ENCODE data around the gene TNFAIP8L1. TPM values are rescaled to one million over a fixed set of nuclear protein-coding genes. Genes with fewer than 3 reads are reported as not detected.
"Not testable (repeated sequence)": the region's sequence is repeated elsewhere in the genome, so short reads cannot be mapped to it uniquely, and the experiment has no call there.

The TNFAIP8L1 gene
- polyA plus RNA-seq, 1 donor: 13.5 TPM

GRCh38 chr19:4676955-4677731 is 37.8 kb downstream of the TNFAIP8L1 start:
- no peak for DNase-seq

DNA sequence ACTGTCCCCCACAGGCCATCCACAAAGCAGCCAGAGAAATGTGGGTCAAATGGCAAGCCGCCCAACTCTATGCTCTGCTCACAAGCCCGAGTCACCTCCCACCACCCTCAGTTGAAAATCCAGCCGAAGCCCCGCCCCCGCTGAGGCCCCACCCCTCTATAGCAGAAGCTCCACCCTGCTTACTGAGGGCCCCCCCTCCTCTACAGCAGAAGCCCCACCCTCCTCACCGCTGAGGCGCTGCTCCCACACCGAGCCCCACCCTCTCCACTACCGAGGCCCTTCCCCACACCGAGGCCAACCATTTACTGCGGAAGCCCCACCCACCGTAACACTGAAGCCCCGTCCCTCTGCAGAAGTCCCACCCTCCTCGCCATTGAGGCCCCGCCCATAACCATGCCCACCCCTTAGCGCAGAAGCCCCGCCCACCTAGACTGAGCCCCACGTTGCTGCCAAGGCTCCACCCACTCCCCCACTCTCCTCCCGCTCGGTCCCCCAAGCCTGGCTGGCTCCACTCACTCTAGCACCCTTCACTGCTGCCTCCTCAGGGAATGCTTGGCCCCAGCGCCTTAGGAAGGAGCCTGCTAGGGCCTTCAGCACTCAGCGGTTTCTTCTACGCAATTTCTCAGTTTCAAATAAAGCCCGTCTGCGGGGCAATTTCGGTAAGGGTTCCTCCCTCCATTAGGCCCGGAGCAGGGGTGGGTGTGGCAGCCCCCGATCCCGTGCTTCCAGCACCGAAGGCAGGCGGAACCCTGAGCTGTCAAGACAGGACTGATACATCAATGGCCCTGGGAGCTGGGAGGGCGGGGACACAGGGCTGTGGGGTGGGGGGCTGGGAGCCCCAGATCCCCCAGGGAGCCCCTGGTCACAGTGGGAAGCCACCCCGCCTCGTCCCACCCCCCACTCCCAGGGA is 39.8 kb downstream of the TNFAIP8L1 start:
- DNase-seq: no peak

DNA sequence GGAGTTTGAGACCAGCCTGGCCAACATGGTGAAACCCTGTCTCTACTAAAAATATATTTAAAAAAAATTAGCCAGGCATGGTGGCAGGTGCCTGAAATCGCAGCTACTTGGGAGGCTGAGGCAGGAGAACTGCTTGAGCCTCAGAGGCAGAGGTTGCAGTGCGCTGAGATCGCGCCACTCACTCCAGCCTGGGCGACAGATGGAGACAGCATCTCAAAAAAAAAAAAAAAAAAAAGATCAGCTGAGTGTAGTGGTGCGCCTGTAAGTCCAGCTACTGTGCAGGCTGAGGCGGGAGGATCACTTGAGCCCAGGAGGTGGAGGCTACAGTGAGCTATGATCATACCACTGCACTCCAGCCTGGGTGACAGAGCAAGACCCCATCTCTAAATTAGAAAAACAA is 40.7 kb downstream of the TNFAIP8L1 start:
- not testable (repeated sequence) for DNase-seq

GRCh38 chr19:4682417-4683200 is 43.3 kb downstream of the TNFAIP8L1 start:
- DNase-seq: no peak

GRCh38 chr19:4684312-4685095 is 45.2 kb downstream of the TNFAIP8L1 start:
- DNase-seq: no peak

- no peak for DNase-seq
Observed at GRCh38 chr19:4686700-4687099, 47.4 kb downstream of the TNFAIP8L1 start.

DNA sequence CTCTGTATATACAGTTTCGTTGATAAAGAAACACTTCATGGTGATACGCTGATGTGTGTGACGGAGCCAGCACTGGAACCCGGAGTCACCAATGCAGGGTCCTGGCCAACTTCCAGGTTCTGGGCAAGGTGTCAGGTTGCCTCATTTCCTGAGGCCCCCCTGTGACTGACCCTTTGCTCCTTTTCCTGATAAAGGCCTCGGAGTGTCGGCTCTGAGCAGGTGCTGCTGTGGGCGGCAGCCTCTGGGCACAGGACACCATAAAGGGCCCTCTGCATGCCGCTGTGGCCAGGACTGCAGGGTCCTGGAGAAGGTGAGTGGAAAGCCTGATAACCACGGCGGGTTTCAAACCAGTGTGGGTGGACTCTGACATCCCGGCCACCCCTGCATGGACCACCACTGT is 48.1 kb downstream of the TNFAIP8L1 start:
- DNase-seq: no peak

DNA sequence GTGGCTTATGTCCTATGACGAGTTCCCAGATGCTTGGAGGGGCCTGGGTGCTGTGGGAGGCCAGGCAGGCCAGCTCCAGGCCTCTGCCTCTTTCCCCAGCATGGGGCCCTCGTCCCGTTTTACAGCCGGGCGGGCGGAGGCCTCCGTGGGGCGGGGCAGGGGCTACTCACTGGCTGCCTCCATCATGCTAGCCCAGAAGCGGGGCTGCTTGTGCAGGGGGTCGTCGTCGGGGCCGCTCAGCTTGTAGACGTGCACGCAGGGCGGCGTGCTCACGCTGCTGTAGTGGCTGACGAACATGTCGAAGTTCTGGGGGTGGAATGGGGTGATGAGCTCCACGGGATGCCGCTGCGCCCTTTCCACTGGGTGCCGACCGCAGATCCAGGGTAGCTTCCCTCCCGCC is 49.3 kb downstream of the TNFAIP8L1 start:
- no peak for DNase-seq

GRCh38 chr19:4689403-4689802 is 50.1 kb downstream of the TNFAIP8L1 start:
- no peak for DNase-seq

DNA sequence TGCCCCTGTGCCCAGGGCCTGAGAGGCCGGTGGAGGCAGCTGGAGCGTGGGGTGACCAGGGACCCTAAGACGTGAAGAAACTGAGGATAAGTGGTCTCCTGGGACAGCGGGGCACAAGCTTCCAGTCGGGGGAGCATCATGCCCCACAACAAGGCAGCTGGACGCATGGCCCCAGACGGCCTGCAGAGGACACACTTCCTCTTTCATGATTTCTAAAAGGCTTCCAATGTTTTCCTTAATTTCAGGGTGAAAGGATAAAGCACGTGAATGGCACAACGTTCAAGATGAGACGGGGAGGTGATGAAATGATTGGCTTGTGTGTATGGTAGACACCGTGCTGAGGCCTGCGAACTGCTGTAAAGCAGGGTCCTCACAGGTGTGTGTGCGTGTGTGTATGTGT is 51.0 kb downstream of the TNFAIP8L1 start:
- DNase-seq: no peak

- no peak for DNase-seq
Observed at GRCh38 chr19:4691373-4691772, 52.1 kb downstream of the TNFAIP8L1 start.

- DNase-seq: no peak
Observed at GRCh38 chr19:4692251-4693077, 53.1 kb downstream of the TNFAIP8L1 start.

DNA sequence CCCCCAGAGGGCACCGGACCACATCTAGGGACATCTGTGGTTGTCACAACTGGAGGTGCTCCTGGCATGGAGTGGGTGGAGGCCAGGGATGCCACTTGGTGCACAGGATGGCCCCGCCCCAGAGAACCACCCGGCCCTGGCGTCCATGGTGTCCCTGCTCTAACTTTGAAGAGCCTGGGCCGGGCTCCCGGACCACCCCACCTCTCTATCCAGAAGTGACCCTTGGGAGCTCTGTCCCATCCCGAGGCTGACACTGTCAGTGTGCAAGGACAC is 53.7 kb downstream of the TNFAIP8L1 start:
- DNase-seq: no peak

DNA sequence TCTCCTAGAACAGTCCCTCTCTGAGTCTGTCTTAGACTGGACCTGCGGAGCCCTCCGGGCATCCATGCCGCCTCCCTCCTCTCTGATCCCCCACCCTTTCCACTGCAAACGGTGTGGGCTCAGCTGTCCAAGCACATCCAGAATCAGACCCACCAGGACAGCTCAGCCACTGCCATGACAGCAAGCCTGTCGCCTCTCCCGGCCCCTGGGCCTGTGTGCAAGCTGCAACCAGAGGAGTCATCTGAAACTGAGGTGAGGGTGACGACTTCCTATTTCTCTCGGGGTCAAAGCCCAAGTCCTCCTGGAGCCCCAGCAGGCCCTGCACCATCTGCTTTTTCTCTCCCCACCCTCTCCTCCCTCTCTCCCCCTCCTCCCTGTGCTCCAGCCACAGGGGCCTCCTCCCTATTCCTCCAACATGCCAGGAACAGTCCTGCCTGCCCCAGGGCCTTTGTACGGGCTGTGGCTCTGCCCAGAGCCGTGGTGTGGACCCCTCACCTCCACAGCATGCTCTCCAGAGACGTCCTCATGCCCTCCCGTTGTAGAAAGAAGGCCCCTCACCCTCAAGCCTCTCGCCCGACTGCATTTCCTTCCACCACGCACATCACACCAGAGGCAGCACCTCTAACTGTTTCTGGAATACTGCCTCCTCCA is 54.3 kb downstream of the TNFAIP8L1 start:
- DNase-seq: no peak

GRCh38 chr19:4694211-4694987 is 55.1 kb downstream of the TNFAIP8L1 start:
- DNase-seq: no peak

GRCh38 chr19:4695224-4695731 is 56.0 kb downstream of the TNFAIP8L1 start:
- DNase-seq: no peak

GRCh38 chr19:4697304-4697703 is 58.0 kb downstream of the TNFAIP8L1 start:
- no peak for DNase-seq

DNA sequence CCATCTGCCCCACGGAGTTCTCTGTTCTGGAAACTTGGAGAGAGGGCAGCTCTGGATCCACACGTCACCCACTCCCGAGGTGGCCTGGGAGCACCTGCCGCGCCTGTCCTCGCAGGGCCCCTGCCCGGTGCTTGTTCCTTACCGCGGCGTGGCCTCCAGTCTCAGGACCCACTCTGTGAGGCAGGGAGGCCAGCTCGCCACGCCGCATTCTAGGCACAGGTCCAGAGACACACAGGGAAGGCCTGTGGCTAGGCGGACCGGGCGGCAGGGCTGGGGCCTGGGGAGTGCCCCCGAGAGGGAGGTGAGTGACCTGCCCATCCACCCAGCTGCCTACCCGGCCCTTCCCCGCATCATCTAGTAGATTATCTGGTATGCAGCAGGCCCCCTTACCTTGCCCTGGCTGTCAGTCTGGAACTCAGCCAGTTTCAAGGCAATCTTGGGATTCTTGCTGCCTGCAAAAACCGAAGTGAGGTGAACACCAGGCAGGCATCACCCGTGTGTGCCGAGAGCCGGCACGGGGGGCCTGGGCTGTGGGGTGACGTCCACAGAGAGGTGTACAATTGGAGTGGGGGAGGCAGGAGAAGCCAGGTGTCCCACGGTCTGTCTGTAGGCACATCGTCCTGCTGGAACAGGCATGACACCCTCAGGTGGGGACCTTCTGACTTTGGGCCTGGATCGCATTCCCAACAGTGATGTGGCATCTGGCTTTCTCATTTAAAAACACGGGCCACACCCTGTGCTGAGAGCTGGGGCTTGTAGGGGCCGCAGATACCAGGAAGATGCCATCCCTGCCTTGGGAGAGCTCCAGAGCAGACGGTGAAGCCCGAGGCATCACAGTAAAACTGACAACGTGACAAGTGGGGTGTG is 60.7 kb downstream of the TNFAIP8L1 start:
- no peak for DNase-seq

- no peak for DNase-seq
Observed at GRCh38 chr19:4700693-4700970, 61.3 kb downstream of the TNFAIP8L1 start.

Measured in left kidney (tissue), 2 donors.